Ramos (cell line): ENCODE results near the gene LRRC40.
"Not testable (repeated sequence)": the region's sequence is repeated elsewhere in the genome, so short reads cannot be mapped to it uniquely, and the experiment has no call there.

Source experiments
- in situ Hi-C: fragments of 300-500 bp; cut with MboI; formaldehyde crosslinking; loops from one replicate; pipeline ENCODE4 v1.14.3; 2022; ENCODE audit warnings: low sequenced_read_pairs; ENCODE audit not compliant: unreplicated experiment

The LRRC40 gene

DNA sequence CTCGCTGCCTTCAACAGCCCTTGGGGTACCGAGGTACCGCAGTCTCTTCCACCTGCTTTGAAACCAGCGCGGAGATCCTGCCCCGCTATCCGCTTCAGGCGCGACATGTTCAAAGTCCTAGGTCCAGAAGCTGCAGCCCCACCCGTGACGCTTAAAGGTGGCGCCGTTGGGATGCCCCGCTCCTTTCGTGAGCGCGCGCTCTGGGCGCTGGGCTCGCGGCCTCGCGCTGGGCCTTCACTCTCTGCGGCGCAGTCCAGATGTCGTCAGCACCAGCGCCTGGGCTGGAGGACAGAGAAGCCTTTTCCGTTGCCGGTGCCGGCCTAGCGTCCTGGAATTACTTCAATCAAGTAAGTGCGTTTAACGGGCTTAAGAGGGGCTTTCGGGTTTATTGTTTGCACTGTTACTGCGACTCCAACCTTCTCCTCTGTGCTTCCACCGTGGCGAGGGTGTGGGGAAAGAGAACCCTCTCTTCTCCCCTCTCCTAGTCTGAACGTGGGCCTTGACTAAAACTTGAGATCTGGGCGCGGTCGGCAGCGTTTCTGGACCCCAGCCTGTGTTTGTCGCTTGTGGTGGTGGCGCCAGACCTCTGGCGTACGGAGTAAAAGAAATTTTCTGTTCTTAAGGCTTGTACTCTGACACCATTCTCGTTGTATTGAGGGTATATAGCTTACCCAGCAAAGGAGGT is at the start of gene LRRC40:
TSS of gene LRRC40 (minus strand) at position 146 of the 685 bp plus-strand sequence. CDS start at position 107, 39 bp downstream.
- in situ Hi-C loops, result no loop called here

DNA sequence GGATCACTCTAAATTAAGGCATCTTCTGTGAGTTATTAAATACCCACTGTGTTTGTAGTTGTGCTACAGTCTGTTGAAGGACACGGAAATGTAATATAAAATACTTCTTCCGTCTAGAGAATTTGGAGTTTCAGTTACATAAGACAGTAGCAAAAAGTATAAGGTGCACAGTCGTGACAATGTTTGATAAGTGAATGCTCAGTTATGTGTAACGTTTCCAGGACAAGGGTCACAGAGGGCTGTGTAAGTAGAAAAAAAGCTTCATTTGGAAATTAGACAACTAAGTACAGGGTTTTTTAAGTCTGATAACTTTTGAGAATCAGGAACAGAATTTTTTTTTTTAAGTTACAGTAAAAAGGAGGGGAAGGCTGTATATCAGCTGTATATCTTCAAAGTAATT is 43.4 kb upstream of the LRRC40 start:
- in situ Hi-C loops, result no loop called here

DNA sequence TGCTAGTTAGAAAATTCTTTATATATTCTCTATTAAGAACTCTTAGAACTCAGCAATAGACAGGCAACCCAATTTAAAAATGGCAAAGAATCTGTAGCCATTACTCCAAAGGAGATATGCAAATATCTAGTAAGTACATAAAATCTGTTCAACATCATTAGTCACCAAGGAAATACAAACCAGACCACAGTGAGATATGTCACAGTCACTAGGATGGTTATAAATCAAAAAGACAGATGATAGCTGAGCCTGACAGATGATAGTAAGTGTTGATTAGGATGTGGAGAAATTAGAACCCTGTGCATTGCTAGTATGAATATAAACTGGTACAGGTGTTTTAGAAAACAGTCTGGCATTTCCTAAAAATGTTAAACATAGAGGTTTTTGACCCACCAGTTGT is 42.4 kb upstream of the LRRC40 start:
- in situ Hi-C loops, result no loop called here

DNA sequence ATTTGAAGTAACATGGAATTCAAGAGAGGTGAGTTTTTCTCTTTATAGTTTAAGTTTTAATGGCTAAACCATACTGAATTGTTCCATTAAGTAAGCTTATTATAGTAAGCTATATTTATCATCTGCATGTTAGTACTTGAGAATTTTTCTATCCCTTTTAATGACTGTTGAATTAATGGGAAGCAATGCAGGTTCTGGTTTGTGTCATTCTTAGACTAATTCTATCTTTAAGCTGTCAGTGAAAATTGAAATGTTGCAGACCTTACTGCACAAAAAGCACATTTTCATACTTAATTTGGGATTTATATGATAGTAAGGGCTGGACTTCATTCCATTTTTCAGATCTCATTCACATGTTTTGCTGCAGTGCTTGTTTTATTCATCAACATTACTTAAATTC is 41.7 kb upstream of the LRRC40 start:
- in situ Hi-C loops, result no loop called here

DNA sequence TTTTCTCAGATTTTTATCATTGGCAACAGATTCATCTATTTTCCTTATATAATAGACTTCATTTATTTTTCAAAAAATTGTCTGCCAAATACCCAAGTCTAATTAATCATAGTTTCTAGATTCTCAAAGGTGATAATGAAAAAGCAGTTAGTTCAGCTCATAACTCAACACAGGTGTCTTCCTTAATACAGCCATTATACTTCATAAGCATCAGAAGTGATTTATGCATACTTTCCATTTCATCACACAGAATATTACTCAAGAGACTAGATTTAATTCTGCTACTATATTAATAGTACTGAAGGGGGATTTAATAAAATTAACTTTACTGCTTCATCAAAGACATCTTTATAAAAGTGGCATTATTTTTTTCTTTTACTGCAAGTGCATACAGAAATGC is 34.6 kb upstream of the LRRC40 start:
- in situ Hi-C loops, result no loop called here

DNA sequence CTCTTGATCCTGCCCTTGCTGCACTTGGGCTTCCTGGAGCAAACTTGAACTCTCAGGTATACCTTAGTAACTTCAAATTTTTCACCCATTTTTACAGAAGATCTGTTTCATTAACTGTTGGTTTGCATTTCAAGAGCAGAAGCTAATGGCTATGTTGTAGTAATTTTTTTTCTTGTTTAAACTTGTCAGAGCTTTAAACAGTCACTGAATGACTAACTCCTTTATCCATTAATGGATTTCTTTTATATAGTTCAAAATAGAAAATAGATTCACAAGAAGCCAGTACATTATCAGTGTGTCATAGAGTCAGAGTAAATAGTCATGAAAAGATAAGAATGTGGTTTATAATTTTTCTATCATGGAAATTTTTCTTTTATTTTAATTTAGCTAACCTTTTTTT is 29.4 kb upstream of the LRRC40 start:
- in situ Hi-C loops, result no loop called here

DNA sequence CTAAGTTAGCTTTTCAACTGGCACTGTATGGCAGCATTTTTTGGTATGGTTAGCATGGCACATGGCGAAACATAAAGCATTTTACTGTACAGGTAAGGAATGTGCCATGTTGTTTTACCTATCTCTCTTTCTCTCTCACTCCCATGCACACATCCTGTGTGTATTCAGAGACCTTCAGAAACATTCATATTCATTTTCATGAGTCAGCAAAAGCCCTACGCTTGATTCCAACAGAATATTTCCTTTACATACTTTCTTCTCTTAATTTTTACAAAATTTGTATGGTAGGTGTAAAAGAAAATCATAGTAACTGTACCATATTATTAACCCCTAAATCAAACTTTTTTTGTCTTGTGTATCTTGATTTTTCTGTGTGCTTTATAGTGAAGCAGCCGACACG is 26.1 kb upstream of the LRRC40 start:
- in situ Hi-C loops, result no loop called here

DNA sequence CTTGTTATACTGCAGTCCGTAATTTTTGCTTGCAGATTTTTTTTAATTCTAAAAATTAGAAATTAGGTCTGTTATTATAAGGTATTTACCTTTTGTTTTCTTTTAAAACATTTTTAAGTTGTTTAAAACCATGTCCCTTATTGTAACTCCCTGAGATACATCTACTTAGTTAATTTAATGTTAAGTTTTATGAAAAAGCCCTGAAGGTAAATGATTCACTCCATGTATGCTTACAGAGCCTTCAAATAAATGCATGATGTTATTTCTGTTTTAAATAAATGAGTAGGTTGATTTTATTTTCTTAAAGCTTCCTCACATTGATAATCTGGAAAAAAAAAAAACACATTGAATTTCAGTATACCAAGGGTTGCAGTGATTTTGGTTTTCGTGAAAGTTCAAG is 23.3 kb upstream of the LRRC40 start:
- in situ Hi-C loops, result no loop called here

DNA sequence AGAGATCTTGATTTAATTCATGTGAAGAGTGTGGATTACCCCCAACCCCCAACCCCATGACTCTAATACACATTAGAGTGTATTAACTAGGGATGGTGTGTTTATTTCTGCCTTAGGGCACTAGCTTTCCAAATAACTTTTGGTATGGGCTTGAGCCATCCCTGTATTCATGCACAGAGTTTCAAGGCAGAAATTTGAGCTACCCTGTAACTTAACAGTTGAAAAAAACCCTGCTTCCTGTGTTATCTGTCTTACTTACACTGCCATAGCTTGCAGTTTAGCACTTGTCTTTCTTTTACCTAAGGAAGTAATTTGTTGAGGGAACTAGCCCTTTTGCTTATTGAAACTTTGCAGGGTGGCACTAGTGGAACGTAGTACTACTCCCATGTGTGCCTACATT is 22.1 kb upstream of the LRRC40 start:
- in situ Hi-C loops, result no loop called here

DNA sequence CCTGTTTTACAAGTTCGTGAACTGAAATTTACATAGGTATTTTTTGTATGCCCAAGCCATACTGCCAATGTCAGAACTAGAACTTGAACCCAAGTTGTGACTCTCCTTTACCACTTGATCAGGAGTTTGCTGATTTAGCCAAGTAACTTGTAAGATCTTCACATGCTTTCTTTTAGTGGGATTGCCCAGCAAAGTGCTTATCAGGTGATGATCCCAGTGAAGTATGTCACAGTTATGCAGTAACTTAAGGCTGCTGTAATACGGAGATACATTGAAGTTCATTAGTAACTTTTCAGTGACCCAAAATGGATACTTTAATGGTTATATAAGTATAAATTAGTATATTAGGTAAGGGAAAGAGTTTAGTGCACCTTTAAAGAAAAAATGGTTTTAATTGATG is 19.6 kb upstream of the LRRC40 start:
- in situ Hi-C loops, result no loop called here

DNA sequence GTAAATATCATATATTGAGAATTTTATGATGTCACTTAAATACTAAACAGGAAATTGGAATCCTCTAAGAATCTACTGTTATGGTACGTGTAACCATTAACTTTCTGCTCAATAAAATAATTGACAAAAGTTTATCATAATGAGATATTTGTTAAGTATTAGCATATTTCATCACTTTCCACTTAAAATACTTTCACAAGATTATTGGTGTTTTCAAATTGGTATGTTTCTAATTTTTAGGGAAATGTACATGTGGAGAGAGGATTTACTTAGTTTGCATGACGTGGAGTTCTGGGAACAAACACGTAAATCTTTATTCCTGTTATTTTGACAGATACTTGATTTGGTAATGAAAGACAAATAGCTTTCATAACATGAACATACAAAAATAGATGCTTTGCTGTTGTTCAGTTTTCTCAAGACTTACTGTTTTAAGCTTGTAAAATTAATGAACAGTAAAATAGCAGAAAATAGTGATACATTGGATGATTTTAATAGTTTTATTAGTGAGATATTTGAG is 17.4 kb upstream of the LRRC40 start:
- in situ Hi-C loops, result no loop called here

DNA sequence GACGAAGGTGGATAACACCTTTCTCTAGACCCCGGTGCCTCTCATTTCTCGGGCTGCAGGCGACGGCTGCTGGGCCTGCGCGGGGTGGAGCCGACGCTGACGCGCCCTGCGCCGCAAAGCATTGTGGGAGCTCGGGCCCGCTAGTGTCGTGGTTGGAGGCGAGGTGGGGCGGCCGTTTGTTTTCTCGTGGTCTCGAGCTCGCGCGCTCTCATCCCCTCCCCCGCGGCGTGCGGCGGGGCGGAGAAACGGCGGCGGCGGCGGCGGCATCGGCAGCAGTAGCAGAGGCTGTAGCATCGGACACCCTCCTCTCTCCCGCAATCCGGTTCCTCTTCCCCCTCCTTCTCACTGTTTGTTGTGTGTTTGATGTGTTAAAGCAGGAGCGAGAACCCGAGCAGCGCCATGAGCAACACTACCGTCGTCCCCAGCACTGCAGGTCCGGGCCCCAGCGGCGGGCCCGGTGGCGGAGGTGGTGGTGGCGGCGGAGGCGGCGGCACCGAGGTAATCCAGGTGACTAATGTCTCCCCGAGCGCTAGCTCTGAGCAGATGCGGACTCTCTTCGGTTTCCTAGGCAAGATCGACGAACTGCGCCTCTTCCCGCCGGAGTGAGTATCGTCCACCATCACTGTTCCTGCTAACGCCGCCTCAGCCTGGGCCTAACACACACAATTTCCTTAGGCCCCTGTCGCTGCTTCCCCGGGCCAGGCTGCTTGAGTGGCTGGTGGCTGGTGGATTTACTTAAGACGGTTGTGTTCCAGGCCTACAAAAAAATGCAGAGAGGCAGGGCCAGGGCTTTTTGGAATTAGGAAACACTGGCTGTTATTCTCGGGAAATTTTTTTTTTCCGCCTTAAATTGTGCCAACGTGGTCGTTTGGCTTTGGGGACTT is 16.1 kb upstream of the LRRC40 start, which contains the start of gene SRSF11:
TSS of gene SRSF11 (plus strand) at position 143 of the 884 bp plus-strand sequence. CDS start at position 400, 257 bp downstream.
- in situ Hi-C loops, result no loop called here

DNA sequence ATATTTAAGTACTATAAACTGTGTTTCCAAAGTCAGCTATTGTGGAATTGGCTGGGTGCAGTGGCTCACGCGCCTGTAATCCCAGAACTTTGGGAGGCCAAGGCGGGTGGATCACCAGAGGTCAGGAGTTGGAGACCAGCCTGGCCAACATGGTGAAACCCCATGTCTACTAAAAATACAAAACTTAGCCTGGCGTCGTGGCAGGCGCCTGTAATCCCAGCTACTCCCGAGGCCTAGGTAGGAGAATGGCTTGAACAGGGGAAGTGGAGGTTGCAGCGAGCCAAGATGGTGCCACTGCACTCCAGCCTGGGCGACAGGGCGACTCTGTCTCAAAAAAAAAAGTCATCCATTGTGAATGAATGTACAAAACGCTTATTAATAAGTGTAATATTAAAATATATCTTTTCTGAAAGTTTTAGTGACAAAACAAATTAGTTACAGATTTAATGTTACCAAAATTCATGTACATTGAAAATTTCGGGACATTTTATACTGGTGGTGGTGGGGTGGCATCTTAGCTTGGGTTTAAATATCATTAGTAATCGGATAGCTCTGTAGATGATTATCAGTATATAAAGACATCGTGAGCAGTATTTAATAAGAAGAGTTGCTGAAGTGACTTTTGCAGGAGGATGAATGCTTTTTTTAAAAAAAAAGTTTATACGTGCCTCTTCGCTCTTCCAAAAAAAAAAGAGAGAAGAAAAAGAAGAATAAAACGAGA is 15.3 kb upstream of the LRRC40 start:
- in situ Hi-C loops, result no loop called here

DNA sequence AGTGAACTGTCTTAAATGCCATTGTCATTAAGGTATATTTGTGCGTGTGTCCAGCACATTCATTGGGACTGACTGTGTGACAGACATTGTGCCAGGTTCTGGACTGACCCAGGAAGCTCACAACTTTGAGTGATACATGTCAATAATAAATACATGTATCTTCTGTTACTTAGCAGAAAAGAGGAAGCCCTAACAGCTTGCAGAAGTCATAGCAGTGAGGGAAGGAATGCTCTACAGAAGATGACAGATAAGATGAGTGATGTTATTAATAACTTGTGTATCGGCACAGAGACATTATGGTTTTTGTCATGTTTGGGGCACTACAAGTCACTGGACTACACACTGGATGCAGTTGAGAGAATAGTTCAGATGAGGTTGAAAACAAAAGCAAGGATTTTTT is 14.6 kb upstream of the LRRC40 start:
- in situ Hi-C loops, result no loop called here

DNA sequence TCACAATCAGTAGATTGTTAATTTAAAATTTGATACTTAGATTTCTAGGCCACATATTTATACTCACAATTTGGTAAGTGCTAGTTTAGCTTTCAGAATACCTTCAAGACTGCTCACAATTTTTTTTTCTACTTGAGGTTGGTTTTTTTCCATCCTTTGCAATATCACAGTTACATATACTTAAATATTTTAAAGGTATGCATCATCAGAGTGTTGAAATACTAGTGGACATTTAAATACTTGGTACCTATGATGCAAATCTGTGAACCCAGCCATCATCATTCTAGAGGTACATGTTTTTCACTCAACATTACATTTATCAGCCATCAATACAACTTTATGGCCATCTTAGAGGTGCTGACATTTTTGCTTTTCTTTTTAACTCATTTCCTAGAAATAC is 6.2 kb upstream of the LRRC40 start:
- in situ Hi-C loops, result no loop called here

DNA sequence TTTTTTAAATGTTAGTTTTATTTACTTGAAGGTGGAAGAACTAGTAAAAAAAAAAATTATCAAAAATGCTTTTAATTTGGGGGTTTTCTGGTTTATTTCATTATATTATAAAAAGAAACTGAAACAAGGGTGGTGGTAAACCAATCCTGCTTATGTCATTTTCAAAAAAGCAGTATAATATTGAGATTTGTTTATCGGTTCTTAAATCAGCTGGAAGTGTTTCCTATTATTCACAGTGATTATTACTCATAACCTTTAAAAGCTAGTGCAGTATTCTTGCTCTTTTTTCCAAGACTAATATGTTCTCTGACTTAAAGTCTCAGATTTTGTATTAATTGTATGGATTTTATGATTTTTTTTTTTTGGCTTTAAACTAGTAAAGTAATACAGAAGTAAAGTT is 5.4 kb upstream of the LRRC40 start:
- in situ Hi-C loops, result no loop called here

DNA sequence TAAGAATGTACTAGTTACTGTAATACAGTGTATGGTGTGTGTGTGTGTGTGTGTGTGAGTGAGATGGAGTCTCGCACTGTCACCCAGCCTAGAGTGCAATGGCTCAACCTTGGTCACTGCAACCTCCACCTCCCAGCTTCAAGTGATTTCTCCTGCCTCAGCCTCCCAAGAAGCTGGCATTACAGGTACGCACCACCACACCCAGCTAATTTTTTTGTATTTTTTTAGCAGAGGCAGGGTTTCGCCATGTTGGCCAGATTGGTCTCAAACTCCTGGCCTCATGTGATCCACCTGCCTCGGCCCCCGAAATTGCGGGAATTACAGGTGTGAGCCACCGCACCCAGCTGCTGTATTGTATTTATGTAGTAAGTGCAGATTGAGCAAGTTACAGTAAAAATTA is 2.9 kb upstream of the LRRC40 start:
- in situ Hi-C loops, result no loop called here

DNA sequence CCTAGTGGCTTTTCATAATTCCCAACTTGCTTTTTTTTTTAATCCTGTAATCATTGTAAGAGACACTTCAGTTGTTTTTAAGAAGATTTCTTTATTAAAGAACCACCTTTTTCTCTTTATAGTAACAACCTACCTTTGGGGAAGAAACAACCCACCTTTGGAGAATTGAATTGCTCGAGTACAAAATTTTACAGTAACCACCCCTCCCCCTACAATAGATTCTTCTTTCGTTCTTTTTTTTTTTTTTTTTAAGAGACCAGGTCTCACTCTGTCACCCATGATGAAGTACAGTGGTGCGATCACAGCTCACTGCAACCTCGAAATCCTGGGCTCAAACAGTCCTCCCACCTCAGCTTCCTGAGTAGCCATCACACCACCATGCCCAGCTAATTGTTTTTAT is 2.1 kb upstream of the LRRC40 start:
- in situ Hi-C loops, result no loop called here

DNA sequence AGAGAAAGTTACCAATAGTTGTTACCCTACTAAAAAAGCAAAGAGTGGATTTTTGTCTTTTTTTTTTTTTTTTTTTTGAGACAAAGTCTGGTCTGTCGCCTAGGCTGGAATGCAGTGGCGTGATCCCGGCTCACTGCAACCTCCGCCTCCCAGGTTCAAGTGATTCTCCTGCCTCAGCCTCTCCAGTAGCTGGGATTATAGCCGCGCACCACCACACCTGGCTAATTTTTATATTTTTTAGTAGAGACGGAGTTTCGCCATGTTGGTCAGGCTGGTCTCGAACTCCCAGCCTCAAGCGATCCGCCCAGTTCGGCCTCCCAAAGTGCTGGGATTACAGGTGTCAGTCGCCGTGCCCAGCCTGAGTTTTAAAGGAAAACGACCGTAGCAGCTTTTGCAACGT is 1.5 kb upstream of the LRRC40 start:
- in situ Hi-C loops, result not testable (repeated sequence)

DNA sequence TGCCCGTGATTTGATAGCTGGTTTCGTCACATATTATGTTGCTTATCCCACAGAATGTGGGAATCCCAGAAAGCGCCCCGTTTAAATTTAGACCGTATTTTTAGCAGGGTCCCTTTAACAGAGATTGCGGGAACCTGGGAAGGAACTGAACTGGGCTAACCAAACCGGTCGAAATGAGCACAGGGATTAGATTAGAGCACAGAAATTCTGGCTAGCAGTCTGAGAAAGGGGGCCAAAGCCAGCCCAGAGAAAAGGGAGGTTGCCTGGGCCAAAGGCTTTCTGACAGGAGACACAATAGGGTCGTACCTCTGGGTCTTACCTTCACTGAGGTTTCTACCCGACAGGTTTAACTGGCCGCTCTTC is 327 bp downstream of the LRRC40 start:
- in situ Hi-C loops, result no loop called here

DNA sequence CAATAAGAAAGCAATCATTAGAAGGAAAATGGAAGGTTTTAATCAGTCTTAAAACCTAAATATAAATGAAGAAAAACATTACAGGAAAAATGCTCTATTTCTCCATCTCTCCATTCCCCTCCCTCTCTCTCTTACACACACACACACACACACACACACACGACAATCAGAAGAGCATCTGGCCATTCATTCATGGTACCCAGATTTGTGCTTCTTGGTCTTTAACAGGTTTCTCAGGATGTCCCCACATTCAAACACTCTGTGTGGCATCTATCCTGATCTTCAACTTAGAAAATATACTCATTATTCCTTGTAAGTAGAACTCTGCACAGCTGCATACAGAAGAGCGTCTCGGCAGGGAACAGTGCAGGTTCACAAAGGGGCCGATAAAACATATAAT is 779 bp downstream of the LRRC40 start:
- in situ Hi-C loops, result no loop called here
